CD4-positive, CD25-positive, alpha-beta regulatory T cell (primary cell): ENCODE measurements around the gene PPP2R3B. TPM values are rescaled to one million over a fixed set of nuclear protein-coding genes. Genes with fewer than 3 reads are reported as not detected.
A peak's percentile ranks its signal among the peaks of the same experiment; 100 is the strongest.
"Not testable (repeated sequence)": the region's sequence is repeated elsewhere in the genome, so short reads cannot be mapped to it uniquely, and the experiment has no call there.

Experiments used
- ATAC-seq, 2 donors: fragments of 150-1000 bp; cut with Tn5 transposase; one replicate each; pipeline ENCODE4 v1.10.0; 2021; ENCODE audit warnings: low read depth in 2 of 2, moderate number of reproducible peaks in 2 of 2, moderate library complexity in 1 of 2
- DNase-seq, 3 donors: peaks; one replicate each; pipeline versions ENCODE4 v3.0.0 to v3.0.0-alpha.2; 2012 to 2022; ENCODE audit warnings: mixed read lengths in 1 of 3
- H3K27ac ChIP-seq: one replicate; pipeline ENCODE4 v1.7.0; 2013; ENCODE audit warnings: mild to moderate bottlenecking, low read length; ENCODE audit not compliant: insufficient read depth, poor library complexity, severe bottlenecking
- H3K27me3 ChIP-seq: one replicate; pipeline ENCODE4 v1.7.0; 2013; ENCODE audit warnings: low read length; ENCODE audit not compliant: control insufficient read depth, insufficient read depth
- H3K36me3 ChIP-seq: one replicate; pipeline ENCODE4 v1.7.0; 2013; ENCODE audit warnings: mild to moderate bottlenecking, low read length, moderate library complexity; ENCODE audit not compliant: control insufficient read depth, insufficient read depth
- H3K4me1 ChIP-seq: 2 replicates; pipeline ENCODE4 v1.7.0; 2013; ENCODE audit warnings: mild to moderate bottlenecking, low read length; ENCODE audit not compliant: insufficient read depth, control insufficient read depth, poor library complexity, severe bottlenecking
- H3K4me3 ChIP-seq: one replicate; pipeline ENCODE4 v1.7.0; 2013; ENCODE audit warnings: low read depth, mild to moderate bottlenecking, low read length, moderate library complexity
- H3K9me3 ChIP-seq, 2 experiments: 1 replicate in 1 of 2; 2 replicates in 1 of 2; pipeline ENCODE4 v1.7.0; 2013; ENCODE audit warnings: low read length in 2 of 2, mild to moderate bottlenecking in 1 of 2, moderate library complexity in 1 of 2; ENCODE audit not compliant: control insufficient read depth in 2 of 2
- H3K27ac Mint-ChIP-seq, 3 donors: one replicate each; pipeline ENCODE4 v1.8.0; 2020 to 2022; ENCODE audit warnings: mild to moderate bottlenecking in 3 of 3, mixed read lengths in 3 of 3, moderate library complexity in 2 of 3
- H3K27me3 Mint-ChIP-seq: one replicate; pipeline ENCODE4 v1.8.0; 2022; ENCODE audit warnings: mild to moderate bottlenecking, mixed read lengths
- H3K36me3 Mint-ChIP-seq: one replicate; pipeline ENCODE4 v1.8.0; 2020; ENCODE audit warnings: mixed read lengths
- H3K4me1 Mint-ChIP-seq, 4 donors: one replicate each; pipeline ENCODE4 v1.8.0; 2020 to 2022; ENCODE audit warnings: mixed read lengths in 4 of 4, mild to moderate bottlenecking in 1 of 4
- H3K4me3 Mint-ChIP-seq, 4 donors: one replicate each; pipeline ENCODE4 v1.8.0; 2020 to 2022; ENCODE audit warnings: mild to moderate bottlenecking in 4 of 4, mixed read lengths in 4 of 4, moderate library complexity in 3 of 4
- H3K9me3 Mint-ChIP-seq, 7 donors: one replicate each; pipeline ENCODE4 v1.8.0; 2020 to 2022; ENCODE audit warnings: mixed read lengths in 7 of 7, mild to moderate bottlenecking in 3 of 7, moderate library complexity in 2 of 7
- polyA plus RNA-seq, 4 donors: library from polyadenylated mRNA; unstranded; fragments of 300-500 nt; fragmentation: Illumina TruSeq; gene quantifications; one replicate each; pipeline ENCODE4 v1.2.3, GENCODE V29; 2021
- total RNA-seq: library from RNA; stranded (reverse); gene quantifications from one replicate; pipeline ENCODE4 v1.2.3, GENCODE V29; 2022

The PPP2R3B gene
- total and polyA plus RNA-seq, 5 donors from 2014 or later = 4.8 to 23.5 (median 8.6) TPM

DNA sequence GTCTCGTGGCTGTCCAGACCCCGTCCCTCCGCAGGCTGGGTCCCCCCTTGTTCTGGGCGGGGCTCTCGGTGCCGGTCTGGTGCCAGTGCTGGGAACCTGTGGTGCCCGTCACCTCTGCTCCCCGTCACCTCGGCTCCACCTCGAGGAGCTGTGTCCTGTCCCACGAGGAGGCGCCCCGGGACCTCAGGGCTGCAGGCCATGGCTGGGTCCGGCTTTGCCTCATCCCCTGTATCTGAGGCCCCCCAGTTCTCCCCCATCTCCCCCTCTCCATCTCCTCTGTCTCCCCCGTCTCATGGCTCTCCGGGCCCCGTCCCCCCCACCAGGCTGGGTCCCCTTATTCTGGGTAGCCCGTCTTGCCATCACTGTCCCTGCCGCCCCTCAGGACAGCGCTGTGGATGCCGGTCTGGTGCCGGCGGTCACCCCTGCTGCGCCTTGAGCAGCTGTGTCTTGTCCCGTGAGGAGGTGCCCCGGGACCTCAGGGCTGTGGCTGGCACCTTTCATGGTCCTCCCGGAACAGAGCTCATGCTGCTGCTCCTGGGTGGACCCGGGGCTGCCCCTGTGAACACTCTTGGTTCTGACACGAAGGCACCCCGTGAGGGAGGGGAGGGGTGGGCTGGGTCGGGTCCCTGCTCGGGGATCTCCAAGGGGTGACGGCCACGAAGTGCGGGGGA lies 54.7 kb downstream of the PPP2R3B start:
- Mint-ChIP-seq H3K4me1 (peaks cover 0 to 2% (median 0%) of the 10 kb centered on the region in 4 donors), H3K9me3 (peaks cover 0 to 2% (median 0%) of the 10 kb centered on the region in 7 donors), H3K4me3 (peak overlapping the region in 1 of 4 donors; percentile 43), H3K36me3 (peaks cover 7% of the 10 kb centered on the region), H3K27me3 (no peaks in the 10 kb centered on the region), H3K27ac (no peak overlapping the region)
- ATAC-seq (no peak), DNase-seq (no peak)
- H3K27ac ChIP-seq = no peak overlapping the region
- no peaks in the 10 kb centered on the region for H3K27me3 ChIP-seq
- no peaks in the 10 kb centered on the region for H3K9me3 ChIP-seq
- peaks cover 8% of the 10 kb centered on the region for H3K4me1 ChIP-seq
- no peak overlapping the region for H3K4me3 ChIP-seq
- H3K36me3 ChIP-seq = no peaks in the 10 kb centered on the region

DNA sequence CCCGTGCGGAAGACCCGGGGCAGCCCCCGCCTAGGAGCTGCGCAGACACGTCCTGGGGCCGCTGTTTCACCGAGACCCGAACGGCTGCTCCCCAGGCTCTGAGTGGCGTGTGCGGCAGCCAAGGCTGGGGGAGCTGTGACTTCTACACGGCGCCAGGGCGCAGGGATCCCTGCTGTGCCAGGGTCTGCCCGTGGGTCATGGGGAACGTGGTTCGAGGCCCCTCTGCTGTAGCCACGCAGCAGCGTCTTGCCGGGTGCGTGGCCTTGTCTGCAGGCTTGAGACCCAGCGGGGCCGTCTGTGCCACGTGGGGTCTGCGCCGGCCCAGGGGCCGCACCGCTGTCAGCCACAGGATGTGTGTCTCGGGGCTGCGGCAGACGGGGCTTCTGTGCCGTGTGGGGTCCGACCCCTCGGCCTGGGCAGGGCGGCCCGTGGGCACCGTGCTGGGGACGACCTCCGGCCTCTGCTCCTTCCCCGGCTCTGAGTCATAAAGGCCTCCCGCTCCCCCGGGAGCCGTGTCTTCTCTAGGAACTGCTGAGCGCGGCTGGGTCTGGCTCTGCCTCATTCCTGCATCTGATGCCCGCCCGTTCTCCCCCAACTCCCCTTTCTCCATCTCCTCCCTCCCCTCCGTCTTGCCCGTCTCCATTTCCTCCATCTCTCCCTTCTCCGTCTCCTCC lies 55.4 kb downstream of the PPP2R3B start:
- peak in 1 of 2 donors; percentile 57 for ATAC-seq
- peak overlapping the region in 1 of 4 donors; percentile 43 for H3K4me3 Mint-ChIP-seq
- H3K36me3 Mint-ChIP-seq = peaks cover 2% of the 10 kb centered on the region

GRCh38 chrX:330726-331150 lies 56.0 kb downstream of the PPP2R3B start:
- H3K4me1 ChIP-seq = peaks cover 8% of the 10 kb centered on the region
- Mint-ChIP-seq H3K36me3 (no peaks in the 10 kb centered on the region), H3K9me3 (peaks cover 0 to 1% (median 0%) of the 10 kb centered on the region in 7 donors), H3K27ac (no peak overlapping the region), H3K27me3 (no peaks in the 10 kb centered on the region), H3K4me1 (peaks cover 0 to 2% (median 0%) of the 10 kb centered on the region in 4 donors), H3K4me3 (no peak overlapping the region)
- H3K27me3 ChIP-seq = no peaks in the 10 kb centered on the region
- no peak overlapping the region for H3K27ac ChIP-seq
- DNase-seq (no peak), ATAC-seq (peak in 1 of 2 donors; percentile 22)
- no peaks in the 10 kb centered on the region for H3K36me3 ChIP-seq
- no peak overlapping the region for H3K4me3 ChIP-seq
- H3K9me3 ChIP-seq = no peaks in the 10 kb centered on the region

More for the DNA sequence above, 55.4 kb downstream of the PPP2R3B start:
- no peaks in the 10 kb centered on the region for H3K27me3 ChIP-seq
- H3K36me3 ChIP-seq = no peaks in the 10 kb centered on the region
- Mint-ChIP-seq H3K27me3 (no peaks in the 10 kb centered on the region), H3K9me3 (peaks cover 0 to 1% (median 0%) of the 10 kb centered on the region in 7 donors), H3K27ac (no peak overlapping the region), H3K4me1 (peaks cover 0 to 2% (median 0%) of the 10 kb centered on the region in 4 donors)
- no peaks in the 10 kb centered on the region for H3K9me3 ChIP-seq
- DNase-seq = peak in 1 of 3 donors; percentile 16
- no peak overlapping the region for H3K27ac ChIP-seq
- peaks cover 8% of the 10 kb centered on the region for H3K4me1 ChIP-seq
- H3K4me3 ChIP-seq = no peak overlapping the region

GRCh38 chrX:330141-330725 lies 56.5 kb downstream of the PPP2R3B start:
- not testable (repeated sequence) for H3K4me1 Mint-ChIP-seq
- H3K4me3 Mint-ChIP-seq = peak overlapping the region in 1 of 4 donors; percentile 16

DNA sequence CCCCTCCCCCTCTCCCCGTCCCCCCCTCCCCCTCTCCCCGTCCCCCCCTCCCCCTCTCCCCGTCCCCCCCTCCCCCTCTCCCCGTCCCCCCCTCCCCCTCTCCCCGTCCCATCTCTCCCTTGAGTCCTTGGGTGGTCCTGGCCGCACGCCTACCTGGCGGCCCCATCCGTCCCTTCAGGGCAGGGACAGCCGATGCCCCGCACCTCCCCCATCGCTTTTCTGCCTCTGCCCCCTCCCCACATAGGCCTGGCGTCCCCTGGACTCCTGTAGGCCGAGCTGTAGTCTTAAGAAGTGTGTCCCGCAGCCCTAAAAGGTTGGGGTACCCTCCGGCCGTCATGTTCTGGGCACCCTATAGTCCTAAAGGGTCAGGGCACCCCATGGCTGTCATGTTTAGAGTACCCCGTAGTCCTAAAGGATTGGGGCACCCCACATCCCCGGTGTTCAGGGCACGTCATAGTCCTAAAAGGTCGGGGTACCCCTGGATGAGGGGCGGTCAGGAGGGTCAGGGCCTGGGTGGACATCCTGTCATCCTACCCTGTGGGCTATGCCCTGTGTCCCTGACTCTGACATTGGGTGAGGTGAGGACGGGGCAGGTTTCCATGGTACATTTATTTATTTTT lies 57.3 kb downstream of the PPP2R3B start:
- Mint-ChIP-seq H3K4me1 (peaks cover 0 to 2% (median 0%) of the 10 kb centered on the region in 4 donors), H3K27me3 (no peaks in the 10 kb centered on the region), H3K36me3 (no peaks in the 10 kb centered on the region), H3K27ac (peak overlapping the region in 1 of 3 donors; percentile 60), H3K9me3 (peaks cover 0 to 1% (median 0%) of the 10 kb centered on the region in 7 donors), H3K4me3 (no peak overlapping the region)
- H3K9me3 ChIP-seq = no peaks in the 10 kb centered on the region
- H3K27ac ChIP-seq = no peak overlapping the region
- H3K4me3 ChIP-seq = no peak overlapping the region
- no peaks in the 10 kb centered on the region for H3K27me3 ChIP-seq
- H3K36me3 ChIP-seq = no peaks in the 10 kb centered on the region
- peaks cover 8% of the 10 kb centered on the region for H3K4me1 ChIP-seq
- ATAC-seq (no peak), DNase-seq (no peak)

More at GRCh38 chrX:330141-330725, 56.5 kb downstream of the PPP2R3B start:
- not testable (repeated sequence) for H3K4me3 ChIP-seq, H3K27ac ChIP-seq, ATAC-seq, DNase-seq, H3K4me1 ChIP-seq, H3K36me3 Mint-ChIP-seq, H3K27ac Mint-ChIP-seq, H3K9me3 ChIP-seq, H3K36me3 ChIP-seq, H3K27me3 ChIP-seq, H3K9me3 Mint-ChIP-seq, H3K27me3 Mint-ChIP-seq

DNA sequence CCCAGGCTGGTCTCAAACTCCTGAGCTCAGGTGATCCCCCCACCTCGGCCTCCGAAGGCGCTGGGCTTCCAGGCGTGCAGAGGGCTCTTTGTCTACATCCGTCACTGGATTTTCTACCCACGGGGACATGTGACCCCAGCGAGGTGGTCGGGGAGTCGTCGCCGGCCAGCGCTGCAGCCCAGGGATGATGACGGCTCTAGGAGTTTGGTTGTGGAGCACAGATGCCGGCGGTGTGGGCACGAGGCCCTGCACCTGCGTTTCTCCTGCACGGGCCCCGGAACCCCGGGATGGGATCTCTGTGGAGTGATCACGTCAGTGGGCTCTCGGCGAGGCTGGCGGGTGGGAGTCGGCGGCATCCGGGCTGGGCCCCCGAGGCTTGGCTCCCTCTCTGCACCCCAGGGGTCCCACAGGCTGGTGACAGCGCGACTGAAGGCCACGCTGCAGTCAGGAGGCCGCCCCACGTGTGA lies 59.0 kb downstream of the PPP2R3B start:
- H3K4me3 Mint-ChIP-seq = no peak overlapping the region
- no peaks in the 10 kb centered on the region for H3K36me3 ChIP-seq
- H3K4me1 ChIP-seq = peaks cover 17% of the 10 kb centered on the region
- peaks cover 0 to 1% (median 0%) of the 10 kb centered on the region in 7 donors for H3K9me3 Mint-ChIP-seq
- H3K27me3 ChIP-seq = no peaks in the 10 kb centered on the region
- DNase-seq = no peak
- H3K4me1 Mint-ChIP-seq = peaks cover 4 to 10% (median 8%) of the 10 kb centered on the region in 4 donors
- peaks cover 9% of the 10 kb centered on the region for H3K27me3 Mint-ChIP-seq
- no peak overlapping the region for H3K27ac ChIP-seq
- no peak for ATAC-seq
- H3K4me3 ChIP-seq = no peak overlapping the region
- peak overlapping the region in 1 of 3 donors; percentile 14 for H3K27ac Mint-ChIP-seq
- no peaks in the 10 kb centered on the region for H3K36me3 Mint-ChIP-seq
- no peaks in the 10 kb centered on the region for H3K9me3 ChIP-seq

GRCh38 chrX:324664-325063 lies 62.0 kb downstream of the PPP2R3B start:
- not testable (repeated sequence) for H3K4me3 ChIP-seq, H3K9me3 Mint-ChIP-seq, H3K27ac ChIP-seq, H3K27me3 ChIP-seq, H3K27ac Mint-ChIP-seq, H3K36me3 ChIP-seq, H3K9me3 ChIP-seq, H3K36me3 Mint-ChIP-seq
- Mint-ChIP-seq H3K4me1 (peaks cover 7 to 21% (median 16%) of the 10 kb centered on the region in 4 donors), H3K27me3 (peaks cover 16% of the 10 kb centered on the region), H3K4me3 (peak overlapping the region in 2 of 4 donors; percentile 66 to 73)
- DNase-seq (peak in 1 of 3 donors; percentile 66), ATAC-seq (peak in 1 of 2 donors; percentile 24)
- peaks cover 26% of the 10 kb centered on the region for H3K4me1 ChIP-seq
